C4-2B (cell line): ENCODE data around the gene ADARB2.

ENCODE experiments used
- H3K27ac ChIP-seq: fragments of 450-650 bp; 2 replicates; pipeline ENCODE4 v1.5.1; 2017
- ZFX ChIP-seq: fragments of 450-650 bp; IDR thresholded peaks from 2 replicates; pipeline ENCODE4 v1.6.1; 2017
- TF ChIP-seq, protein P1 (sequence below): fragments of 450-650 bp; conservative IDR thresholded peaks from 2 replicates; pipeline ENCODE4 v1.5.1; 2017; ENCODE audit warnings: mild to moderate bottlenecking

Gene ADARB2

DNA sequence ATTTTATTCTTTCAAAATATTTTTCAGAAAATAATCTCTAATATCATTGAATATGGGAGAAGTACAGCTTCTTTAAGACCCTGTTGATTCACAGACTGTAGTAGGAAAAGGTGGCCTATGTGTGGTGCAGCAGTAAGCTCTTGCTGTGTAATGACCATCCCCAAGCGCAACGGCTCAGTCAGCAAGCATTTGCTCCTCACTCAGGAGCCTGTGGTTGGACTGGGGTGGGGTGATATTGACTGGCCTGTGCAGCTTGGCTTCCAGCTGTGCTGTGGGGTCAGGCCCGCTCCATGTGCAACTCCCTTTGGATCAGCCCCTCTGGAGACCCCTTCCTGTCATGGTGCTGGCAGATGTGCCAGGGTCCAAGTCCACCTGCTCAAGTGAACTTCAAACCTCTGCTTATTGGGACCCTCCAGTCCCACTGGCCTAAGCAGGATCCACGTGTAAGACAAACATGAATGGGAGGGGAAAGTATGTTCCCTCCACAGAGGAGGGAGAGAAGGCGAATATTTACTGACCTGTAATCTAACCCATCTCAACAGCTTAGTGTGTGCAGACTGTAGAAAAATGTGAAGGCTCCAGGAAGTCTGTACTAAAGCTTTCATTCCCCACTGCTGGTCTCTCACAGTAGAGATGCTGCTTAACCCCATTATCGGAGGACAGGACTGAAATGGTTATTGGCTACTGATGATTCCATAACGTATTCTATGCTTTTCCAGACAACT lies 441.4 kb downstream of the ADARB2 start:
- TF ChIP-seq, protein P1, sequence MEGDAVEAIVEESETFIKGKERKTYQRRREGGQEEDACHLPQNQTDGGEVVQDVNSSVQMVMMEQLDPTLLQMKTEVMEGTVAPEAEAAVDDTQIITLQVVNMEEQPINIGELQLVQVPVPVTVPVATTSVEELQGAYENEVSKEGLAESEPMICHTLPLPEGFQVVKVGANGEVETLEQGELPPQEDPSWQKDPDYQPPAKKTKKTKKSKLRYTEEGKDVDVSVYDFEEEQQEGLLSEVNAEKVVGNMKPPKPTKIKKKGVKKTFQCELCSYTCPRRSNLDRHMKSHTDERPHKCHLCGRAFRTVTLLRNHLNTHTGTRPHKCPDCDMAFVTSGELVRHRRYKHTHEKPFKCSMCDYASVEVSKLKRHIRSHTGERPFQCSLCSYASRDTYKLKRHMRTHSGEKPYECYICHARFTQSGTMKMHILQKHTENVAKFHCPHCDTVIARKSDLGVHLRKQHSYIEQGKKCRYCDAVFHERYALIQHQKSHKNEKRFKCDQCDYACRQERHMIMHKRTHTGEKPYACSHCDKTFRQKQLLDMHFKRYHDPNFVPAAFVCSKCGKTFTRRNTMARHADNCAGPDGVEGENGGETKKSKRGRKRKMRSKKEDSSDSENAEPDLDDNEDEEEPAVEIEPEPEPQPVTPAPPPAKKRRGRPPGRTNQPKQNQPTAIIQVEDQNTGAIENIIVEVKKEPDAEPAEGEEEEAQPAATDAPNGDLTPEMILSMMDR = no peak
- TF ChIP-seq ZFX = no peak
- no peak overlapping the region for H3K27ac ChIP-seq

DNA sequence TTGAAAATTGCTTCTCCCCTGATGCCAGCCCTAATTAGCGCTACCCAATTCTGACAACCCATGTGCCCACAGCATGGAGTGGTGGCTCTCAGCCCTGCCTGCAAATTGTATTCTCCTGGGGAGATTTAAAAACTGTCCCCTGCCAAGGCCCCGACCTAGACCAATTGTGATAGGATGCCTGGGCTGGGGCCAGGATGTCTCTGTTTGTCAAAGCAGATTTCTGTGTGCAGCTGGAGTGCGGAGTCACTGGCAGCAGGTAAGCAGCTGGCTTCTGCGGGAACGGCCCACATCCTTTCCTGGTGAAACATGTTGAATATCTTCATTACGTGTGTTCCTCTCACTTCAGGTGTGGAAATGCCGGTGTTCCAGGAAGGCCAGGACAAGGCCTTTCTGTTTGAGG lies 442.6 kb downstream of the ADARB2 start:
- H3K27ac ChIP-seq = no peak overlapping the region
- TF ChIP-seq ZFX = no peak
- TF ChIP-seq, protein P1 = no peak

DNA sequence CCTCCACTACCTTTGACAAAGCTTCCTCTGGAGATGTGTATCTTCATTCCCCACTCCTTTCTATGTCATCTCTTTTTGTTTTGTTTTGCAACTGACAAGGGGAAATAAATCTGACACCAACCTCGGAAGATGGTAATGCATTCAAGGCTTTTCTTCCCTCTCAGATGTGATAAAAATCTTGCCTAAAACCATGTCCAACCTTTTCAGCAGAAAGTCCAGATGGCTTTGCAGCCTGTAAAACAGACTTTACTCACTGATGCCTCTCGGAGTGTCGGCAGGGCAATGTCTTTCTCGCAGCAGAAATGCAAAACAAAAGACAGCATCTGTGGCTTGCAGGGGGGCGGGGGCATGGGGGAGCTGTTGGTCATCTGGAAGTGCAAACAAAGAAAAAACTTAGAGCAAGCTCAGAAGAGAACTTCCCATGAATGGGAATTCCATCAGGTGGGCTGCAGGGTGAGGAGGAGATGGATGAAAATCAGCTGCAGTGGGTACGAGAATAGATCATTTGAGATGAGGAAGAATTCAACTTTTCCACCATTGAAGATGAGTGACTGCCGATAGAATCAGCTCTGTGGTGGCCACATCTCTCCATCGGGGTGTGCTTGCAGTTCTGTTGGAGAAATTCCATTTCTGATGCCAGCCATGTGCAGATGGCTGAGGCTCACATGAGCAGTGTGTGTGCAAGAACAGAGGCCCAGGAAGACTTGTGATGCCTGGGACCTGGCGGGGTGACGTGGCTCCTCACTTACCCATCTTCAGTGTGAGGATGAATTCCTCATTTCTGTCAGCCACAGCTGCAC lies 443.5 kb downstream of the ADARB2 start:
- no peak overlapping the region for H3K27ac ChIP-seq
- no peak for TF ChIP-seq ZFX
- TF ChIP-seq, protein P1 = no peak

DNA sequence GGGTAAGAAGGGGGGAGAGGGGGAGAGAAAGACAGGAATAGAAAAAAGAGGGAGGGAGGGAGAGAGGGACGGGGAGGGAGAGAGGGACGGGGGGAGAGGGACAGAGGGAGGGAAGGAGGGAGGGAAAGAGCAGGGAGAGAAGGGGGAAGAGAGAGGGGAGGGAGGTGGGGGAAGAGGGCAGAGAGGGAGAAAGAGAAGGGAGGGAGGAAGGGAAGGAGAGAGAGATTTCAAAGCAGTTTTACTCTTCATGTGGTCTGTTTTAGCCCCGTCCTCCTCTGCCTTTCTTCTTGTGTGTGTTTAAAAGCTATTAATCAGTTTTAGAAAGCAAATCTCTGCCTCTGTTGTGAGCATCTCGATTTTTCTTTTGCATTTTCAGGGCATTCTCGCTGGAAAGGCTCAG lies 444.2 kb downstream of the ADARB2 start:
- no peak for TF ChIP-seq ZFX
- TF ChIP-seq, protein P1 = no peak
- H3K27ac ChIP-seq = no peak overlapping the region

DNA sequence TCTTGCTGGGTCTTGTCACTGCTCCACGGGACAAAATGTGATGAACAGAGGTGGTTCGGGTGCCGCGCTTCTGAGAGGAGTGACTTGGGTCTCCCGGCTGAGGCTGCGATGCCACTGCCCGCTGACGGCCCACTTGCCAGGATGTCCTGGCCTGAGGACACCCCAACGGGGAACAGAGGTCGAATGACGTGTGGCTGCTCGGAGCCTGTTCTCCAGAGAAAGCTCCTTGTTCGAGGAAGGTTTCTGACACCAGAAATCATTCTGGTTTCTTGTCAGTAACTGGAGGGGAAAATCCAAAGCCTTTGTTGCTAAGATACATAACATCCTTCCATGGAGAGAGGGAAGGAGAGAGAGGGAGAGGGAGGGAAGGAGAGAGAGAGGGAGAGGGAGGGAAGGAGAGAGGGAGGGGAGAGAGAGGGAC lies 444.7 kb downstream of the ADARB2 start:
- TF ChIP-seq, protein P1 = no peak
- no peak for TF ChIP-seq ZFX
- H3K27ac ChIP-seq = no peak overlapping the region

DNA sequence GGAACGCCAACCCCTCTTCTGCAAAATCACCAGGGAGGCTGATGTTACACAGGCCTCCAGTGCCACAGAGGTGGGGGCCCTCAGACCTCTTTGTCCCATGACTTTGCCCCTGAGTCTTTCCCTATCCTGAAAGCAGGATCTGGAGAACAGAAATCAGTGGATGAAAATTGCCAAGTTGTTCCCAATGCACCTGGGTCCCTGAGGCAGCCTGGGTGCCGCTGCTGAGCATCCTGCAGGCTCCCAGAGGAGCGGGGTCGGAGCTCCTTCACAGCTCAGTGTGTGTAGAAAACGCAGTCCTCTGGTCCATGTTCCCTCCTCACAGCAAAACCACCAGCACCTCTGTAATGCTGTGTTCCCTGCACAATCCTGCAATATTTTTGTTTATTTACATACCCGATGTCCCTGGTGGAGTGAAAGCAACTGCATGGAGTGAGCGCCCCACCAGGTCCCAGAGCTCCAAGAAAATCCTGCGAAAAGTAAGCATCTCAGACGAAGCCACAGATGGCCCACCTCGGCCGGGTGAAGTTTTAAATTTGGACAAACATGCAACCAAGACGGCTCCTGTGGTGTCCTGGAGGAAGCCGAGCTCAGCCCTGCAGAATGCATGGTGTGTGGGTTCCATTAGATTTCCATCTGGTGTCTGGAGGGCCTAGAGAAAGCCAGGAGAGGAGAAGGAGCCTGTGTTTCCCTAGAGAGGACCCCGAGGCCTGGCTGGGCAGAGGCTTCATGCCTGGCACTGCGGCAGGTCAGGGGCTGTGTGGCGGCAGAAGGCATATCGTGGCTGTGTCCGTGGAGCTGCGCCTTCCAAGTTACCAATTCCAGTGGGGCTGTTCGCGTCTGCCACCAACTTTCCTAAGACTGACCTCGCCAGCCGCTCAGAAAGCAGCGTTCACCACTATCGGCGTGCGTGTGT lies 445.9 kb downstream of the ADARB2 start:
- H3K27ac ChIP-seq = no peak overlapping the region
- TF ChIP-seq, protein P1 = no peak
- TF ChIP-seq ZFX = no peak
